ENCODE data around the gene KNCN.

KNCN gene

DNA sequence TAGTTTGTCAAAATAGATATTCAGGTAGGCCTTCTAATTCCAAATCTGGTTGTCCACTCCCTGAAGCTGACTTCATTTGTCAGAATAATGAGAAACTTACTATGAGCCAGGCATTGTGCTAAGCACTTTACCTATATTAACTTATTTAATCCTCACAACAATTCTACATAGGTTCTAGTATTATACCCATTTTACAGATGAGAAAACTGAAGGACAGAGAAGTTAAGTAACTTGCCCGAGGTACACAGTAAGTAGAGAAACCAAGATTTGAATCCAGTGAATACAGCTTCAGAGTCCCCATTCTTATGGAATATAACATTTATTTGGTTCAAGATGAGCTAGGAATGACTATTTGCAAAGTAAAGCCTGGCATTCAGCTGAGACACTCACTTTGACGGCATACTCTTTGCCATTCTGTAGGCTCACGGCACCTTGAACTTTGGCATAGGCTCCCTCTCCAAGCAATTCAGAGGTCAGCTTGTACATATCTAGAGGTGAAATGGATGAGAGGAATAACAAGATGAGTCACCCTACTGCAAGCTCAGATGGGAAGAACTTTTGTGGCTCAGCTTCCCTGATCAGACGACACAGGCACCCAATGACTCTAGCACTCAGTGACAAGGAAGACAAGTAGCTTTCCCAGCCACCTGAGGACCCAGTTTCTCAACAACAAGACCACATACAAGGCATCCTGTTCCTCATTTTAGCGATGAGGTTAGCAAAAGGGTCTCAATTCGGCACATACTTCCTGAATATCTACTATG is 28.9 kb upstream of the KNCN start:
- Histone ChIP-seq H3K27me3 (ENCODE audit: control insufficient read depth, low read length) (no peaks in the 10 kb centered on the region), H3K4me2 (ENCODE audit: low read length) (no peak overlapping the region), H4K20me1 (ENCODE audit: control insufficient read depth, insufficient read depth, low read depth, low read length) (no peaks in the 10 kb centered on the region), H3K79me2 (ENCODE audit: control insufficient read depth, low read length) (no peaks in the 10 kb centered on the region), H3K36me3 (ENCODE audit: control insufficient read depth, low read length) (peaks cover 13% of the 10 kb centered on the region), H3K4me3 (ENCODE audit: low read length) (no peak overlapping the region), H3K9me2 (replicated peaks; ENCODE audit: control insufficient read depth, low read length) (no peaks in the 10 kb centered on the region), H3K27ac (ENCODE audit: low read depth, low read length) (no peak overlapping the region), H3K4me1 (ENCODE audit: control insufficient read depth, low read length) (no peaks in the 10 kb centered on the region), H3K9me3 (ENCODE audit: control insufficient read depth, insufficient read depth, low read length) (no peaks in the 10 kb centered on the region), H3F3A (ENCODE audit: control insufficient read depth, insufficient read depth) (no peaks in the 10 kb centered on the region)
- TF ChIP-seq, protein P1, sequence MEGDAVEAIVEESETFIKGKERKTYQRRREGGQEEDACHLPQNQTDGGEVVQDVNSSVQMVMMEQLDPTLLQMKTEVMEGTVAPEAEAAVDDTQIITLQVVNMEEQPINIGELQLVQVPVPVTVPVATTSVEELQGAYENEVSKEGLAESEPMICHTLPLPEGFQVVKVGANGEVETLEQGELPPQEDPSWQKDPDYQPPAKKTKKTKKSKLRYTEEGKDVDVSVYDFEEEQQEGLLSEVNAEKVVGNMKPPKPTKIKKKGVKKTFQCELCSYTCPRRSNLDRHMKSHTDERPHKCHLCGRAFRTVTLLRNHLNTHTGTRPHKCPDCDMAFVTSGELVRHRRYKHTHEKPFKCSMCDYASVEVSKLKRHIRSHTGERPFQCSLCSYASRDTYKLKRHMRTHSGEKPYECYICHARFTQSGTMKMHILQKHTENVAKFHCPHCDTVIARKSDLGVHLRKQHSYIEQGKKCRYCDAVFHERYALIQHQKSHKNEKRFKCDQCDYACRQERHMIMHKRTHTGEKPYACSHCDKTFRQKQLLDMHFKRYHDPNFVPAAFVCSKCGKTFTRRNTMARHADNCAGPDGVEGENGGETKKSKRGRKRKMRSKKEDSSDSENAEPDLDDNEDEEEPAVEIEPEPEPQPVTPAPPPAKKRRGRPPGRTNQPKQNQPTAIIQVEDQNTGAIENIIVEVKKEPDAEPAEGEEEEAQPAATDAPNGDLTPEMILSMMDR (IDR thresholded peaks at IDR 0.05; ENCODE audit: low read depth, low read length, poor library complexity, severe bottlenecking), result no peak
- TF ChIP-seq EZH2phosphoT487 (IDR thresholded peaks at IDR 0.05; ENCODE audit: borderline replicate concordance, low read length), result no peak

DNA sequence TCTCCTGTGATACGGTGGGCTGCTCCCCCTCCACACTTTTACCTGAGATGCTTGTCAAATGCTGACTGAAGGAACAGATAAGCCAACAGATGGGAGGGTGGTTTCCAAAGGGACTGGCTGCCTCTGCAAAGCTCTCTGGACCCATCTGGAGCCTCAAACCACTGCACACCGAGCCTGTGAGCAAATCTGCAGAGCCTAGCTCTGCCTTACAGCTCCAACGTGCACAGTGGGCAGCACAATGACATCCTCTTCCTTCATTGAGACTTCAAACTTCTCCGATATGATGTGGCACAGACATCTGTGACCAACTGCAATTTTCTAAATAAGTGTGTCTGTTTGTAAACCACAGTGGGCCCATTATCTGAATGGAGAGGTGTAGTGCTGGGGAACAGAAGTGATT is 26.2 kb upstream of the KNCN start:
- H3F3A ChIP-seq (ENCODE audit: control insufficient read depth, insufficient read depth), result no peaks in the 10 kb centered on the region
- H3K27ac ChIP-seq (ENCODE audit: low read depth, low read length), result no peak overlapping the region
- H3K4me3 ChIP-seq (ENCODE audit: low read length), result no peak overlapping the region
- H3K9me2 ChIP-seq (replicated peaks; ENCODE audit: control insufficient read depth, low read length), result no peaks in the 10 kb centered on the region
- TF ChIP-seq EZH2phosphoT487 (IDR thresholded peaks at IDR 0.05; ENCODE audit: borderline replicate concordance, low read length), result no peak
- TF ChIP-seq, protein P1 (IDR thresholded peaks at IDR 0.05; ENCODE audit: low read depth, low read length, poor library complexity, severe bottlenecking), result no peak
- no peaks in the 10 kb centered on the region for H3K27me3 ChIP-seq (ENCODE audit: control insufficient read depth, low read length)
- H3K4me2 ChIP-seq (ENCODE audit: low read length), result no peak overlapping the region
- H3K36me3 ChIP-seq (ENCODE audit: control insufficient read depth, low read length), result peaks cover 12% of the 10 kb centered on the region
- no peaks in the 10 kb centered on the region for H3K79me2 ChIP-seq (ENCODE audit: control insufficient read depth, low read length)
- H4K20me1 ChIP-seq (ENCODE audit: control insufficient read depth, insufficient read depth, low read depth, low read length), result no peaks in the 10 kb centered on the region
- no peaks in the 10 kb centered on the region for H3K9me3 ChIP-seq (ENCODE audit: control insufficient read depth, insufficient read depth, low read length)
- no peaks in the 10 kb centered on the region for H3K4me1 ChIP-seq (ENCODE audit: control insufficient read depth, low read length)

DNA sequence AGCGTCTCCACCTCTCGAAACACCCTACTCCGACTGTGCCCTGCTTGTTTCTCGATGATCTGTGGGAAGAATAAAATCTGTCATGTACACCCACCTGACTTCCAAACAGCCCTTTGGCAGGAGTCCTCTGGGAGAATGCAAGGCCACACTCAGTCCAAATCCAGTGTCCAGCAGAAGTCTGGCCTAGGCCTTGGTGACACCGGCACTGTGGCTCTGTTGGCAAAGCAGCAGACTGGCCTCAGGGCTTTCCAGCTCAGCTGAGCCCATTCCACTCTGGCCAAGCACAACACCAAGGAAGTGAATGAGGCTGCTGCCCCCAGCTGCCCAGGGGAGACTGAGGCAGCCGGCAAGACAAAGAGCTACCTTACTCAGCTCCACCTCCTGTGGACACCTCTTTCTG is 25.1 kb upstream of the KNCN start:
- H3K4me2 ChIP-seq (ENCODE audit: low read length), result no peak overlapping the region
- H3K4me3 ChIP-seq (ENCODE audit: low read length), result no peak overlapping the region
- no peaks in the 10 kb centered on the region for H4K20me1 ChIP-seq (ENCODE audit: control insufficient read depth, insufficient read depth, low read depth, low read length)
- H3F3A ChIP-seq (ENCODE audit: control insufficient read depth, insufficient read depth), result no peaks in the 10 kb centered on the region
- H3K36me3 ChIP-seq (ENCODE audit: control insufficient read depth, low read length), result peaks cover 9% of the 10 kb centered on the region; the same call in 1 of the 2 replicates
- TF ChIP-seq EZH2phosphoT487 (IDR thresholded peaks at IDR 0.05; ENCODE audit: borderline replicate concordance, low read length), result no peak
- TF ChIP-seq, protein P1 (IDR thresholded peaks at IDR 0.05; ENCODE audit: low read depth, low read length, poor library complexity, severe bottlenecking), result no peak
- H3K27ac ChIP-seq (ENCODE audit: low read depth, low read length), result no peak overlapping the region
- no peaks in the 10 kb centered on the region for H3K9me3 ChIP-seq (ENCODE audit: control insufficient read depth, insufficient read depth, low read length)
- no peaks in the 10 kb centered on the region for H3K79me2 ChIP-seq (ENCODE audit: control insufficient read depth, low read length)
- H3K9me2 ChIP-seq (replicated peaks; ENCODE audit: control insufficient read depth, low read length), result no peaks in the 10 kb centered on the region
- no peaks in the 10 kb centered on the region for H3K4me1 ChIP-seq (ENCODE audit: control insufficient read depth, low read length)
- H3K27me3 ChIP-seq (ENCODE audit: control insufficient read depth, low read length), result no peaks in the 10 kb centered on the region
